Neural progenitor cell (in vitro differentiated cells): Measurements from ENCODE around the gene RIPOR1. TPM values are rescaled to one million over a fixed set of nuclear protein-coding genes. Genes with fewer than 3 reads are reported as not detected.

Experiments used
- DNase-seq: peaks from one replicate; pipeline ENCODE4 v3.0.0-alpha.2; 2016; ENCODE audit warnings: low spot score
- H2AFZ ChIP-seq: fragments of 200-600 bp; sonication (generic); replicated peaks from 2 replicates; pipeline ENCODE4 v1.6.1; 2016; ENCODE audit warnings: antibody characterized with exemption
- H3F3A ChIP-seq: fragments of 200-600 bp; sonication (generic); 2 replicates; pipeline ENCODE4 v1.6.1; 2016; ENCODE audit warnings: antibody characterized with exemption, low read depth
- H3K27ac ChIP-seq: fragments of 200-600 bp; sonication (generic); 2 replicates; pipeline ENCODE4 v1.5.1; 2016; ENCODE audit warnings: mild to moderate bottlenecking
- H3K27me3 ChIP-seq: fragments of 200-600 bp; sonication (generic); 2 replicates; pipeline ENCODE4 v1.6.1; 2016; ENCODE audit warnings: mild to moderate bottlenecking, moderate library complexity
- H3K36me3 ChIP-seq: fragments of 200-600 bp; sonication (generic); 2 replicates; pipeline ENCODE4 v1.5.1; 2016
- H3K4me1 ChIP-seq: fragments of 200-600 bp; sonication (generic); 2 replicates; pipeline ENCODE4 v1.6.1; 2016; ENCODE audit warnings: mixed run types
- H3K4me2 ChIP-seq: fragments of 200-600 bp; sonication (generic); 2 replicates; pipeline ENCODE4 v1.6.1; 2016
- H3K4me3 ChIP-seq: fragments of 200-600 bp; sonication (generic); 2 replicates; pipeline ENCODE4 v1.5.1; 2016
- H3K79me2 ChIP-seq: fragments of 200-600 bp; sonication (generic); 2 replicates; pipeline ENCODE4 v1.6.1; 2016; ENCODE audit warnings: low read depth
- H3K9ac ChIP-seq: fragments of 200-600 bp; sonication (generic); 2 replicates; pipeline ENCODE4 v1.6.1; 2016
- H3K9me3 ChIP-seq: fragments of 200-600 bp; sonication (generic); 2 replicates; pipeline ENCODE4 v1.5.1; 2016; ENCODE audit warnings: low read depth
- H4K20me1 ChIP-seq: fragments of 200-600 bp; sonication (generic); 2 replicates; pipeline ENCODE4 v1.6.1; 2016; ENCODE audit warnings: low read depth
- H3K27ac Mint-ChIP-seq: 3 replicates; pipeline ENCODE4 v1.8.0; 2021; ENCODE audit warnings: mixed read lengths
- H3K27me3 Mint-ChIP-seq: 2 replicates; pipeline ENCODE4 v1.8.0; 2022; ENCODE audit warnings: low read depth, mild to moderate bottlenecking, inconsistent platforms, moderate library complexity, mixed read lengths; ENCODE audit not compliant: insufficient read depth
- H3K36me3 Mint-ChIP-seq: 3 replicates; pipeline ENCODE4 v1.8.0; 2021; ENCODE audit warnings: mixed read lengths
- H3K4me1 Mint-ChIP-seq: 3 replicates; pipeline ENCODE4 v1.8.0; 2021; ENCODE audit warnings: mixed read lengths
- H3K4me3 Mint-ChIP-seq: 3 replicates; pipeline ENCODE4 v1.8.0; 2021; ENCODE audit warnings: mild to moderate bottlenecking, moderate library complexity, mixed read lengths
- H3K9me3 Mint-ChIP-seq: 3 replicates; pipeline ENCODE4 v1.8.0; 2020; ENCODE audit warnings: mixed read lengths
- CTCF ChIP-seq: fragments of 200-600 bp; sonication (generic); IDR thresholded peaks from 2 replicates; pipeline ENCODE4 v1.5.1; 2017; ENCODE audit warnings: antibody characterized with exemption, mild to moderate bottlenecking
- EZH2 ChIP-seq: fragments of 200-600 bp; sonication (generic); IDR thresholded peaks from 2 replicates; pipeline ENCODE4 v1.6.1; 2017; ENCODE audit warnings: antibody characterized with exemption, mild to moderate bottlenecking, moderate library complexity
- EZH2phosphoT487 ChIP-seq: fragments of 200-600 bp; sonication (generic); IDR thresholded peaks from 2 replicates; pipeline ENCODE4 v1.6.1; 2017; ENCODE audit warnings: antibody characterized with exemption
- total RNA-seq: library from RNA; depleted of rRNA; stranded (reverse); fragments of >200 nt; gene quantifications from 2 replicates; pipeline ENCODE4 v1.2.3, GENCODE V29; 2015; ENCODE audit warnings: low replicate concordance

The RIPOR1 gene
- total RNA-seq, 1 donor from 2014 or later, result 13.5 TPM

- Histone ChIP-seq H3K4me2 (peak overlapping the region; percentile 96), H3K4me3 (peak overlapping the region; percentile 82), H3K79me2 (peaks cover 85% of the 10 kb centered on the region), H3K9ac (peak overlapping the region; percentile 93), H3K36me3 (no peaks in the 10 kb centered on the region), H3K4me1 (peaks cover 13% of the 10 kb centered on the region), H3K27ac (peak overlapping the region; percentile 100), H3K27me3 (no peaks in the 10 kb centered on the region), H3K9me3 (no peaks in the 10 kb centered on the region), H3F3A (peaks cover 30% of the 10 kb centered on the region), H2AFZ (peak overlapping the region; percentile 44), H4K20me1 (peaks cover 43% of the 10 kb centered on the region)
- H3K4me1 Mint-ChIP-seq, result peaks cover 20% of the 10 kb centered on the region
- H3K36me3 Mint-ChIP-seq, result peaks cover 4% of the 10 kb centered on the region
- H3K9me3 Mint-ChIP-seq, result no peaks in the 10 kb centered on the region
- H3K4me3 Mint-ChIP-seq, result peak overlapping the region; percentile 98
- TF ChIP-seq CTCF (peak; percentile 45), EZH2phosphoT487 (no peak)
- H3K27ac Mint-ChIP-seq, result peak overlapping the region; percentile 99
- H3K27me3 Mint-ChIP-seq, result no peaks in the 10 kb centered on the region
- peak; percentile 92 for DNase-seq
These were observed 34.5 kb downstream of the RIPOR1 start for GRCh38 chr16:67562918-67563707.

GRCh38 chr16:67563708-67564468 is 35.3 kb downstream of the RIPOR1 start:
- no peak for TF ChIP-seq EZH2phosphoT487
- no peak for TF ChIP-seq CTCF
- TF ChIP-seq EZH2, result no peak
- Histone ChIP-seq H4K20me1 (peaks cover 51% of the 10 kb centered on the region), H3F3A (peaks cover 30% of the 10 kb centered on the region), H3K27me3 (no peaks in the 10 kb centered on the region), H3K9me3 (no peaks in the 10 kb centered on the region), H3K79me2 (peaks cover 87% of the 10 kb centered on the region), H3K4me2 (peak overlapping the region; percentile 96), H3K9ac (peak overlapping the region; percentile 93), H3K27ac (peak overlapping the region; percentile 100), H3K4me3 (peak overlapping the region; percentile 82), H2AFZ (peak overlapping the region; percentile 44), H3K4me1 (peaks cover 13% of the 10 kb centered on the region), H3K36me3 (no peaks in the 10 kb centered on the region)
- DNase-seq, result peak; percentile 36
- H3K4me1 Mint-ChIP-seq, result peaks cover 20% of the 10 kb centered on the region
- H3K36me3 Mint-ChIP-seq, result peaks cover 4% of the 10 kb centered on the region
- H3K9me3 Mint-ChIP-seq, result no peaks in the 10 kb centered on the region
- H3K27me3 Mint-ChIP-seq, result no peaks in the 10 kb centered on the region
- peak overlapping the region; percentile 98 for H3K4me3 Mint-ChIP-seq
- H3K27ac Mint-ChIP-seq, result peak overlapping the region; percentile 99

GRCh38 chr16:67565470-67566100 is 37.0 kb downstream of the RIPOR1 start:
- peaks cover 87% of the 10 kb centered on the region for H3K79me2 ChIP-seq
- peak overlapping the region; percentile 98 for H3K4me3 Mint-ChIP-seq
- H3K9me3 ChIP-seq, result no peaks in the 10 kb centered on the region
- H4K20me1 ChIP-seq, result peaks cover 60% of the 10 kb centered on the region
- H3K27me3 ChIP-seq, result no peaks in the 10 kb centered on the region
- no peak for DNase-seq
- no peak overlapping the region for H3K4me3 ChIP-seq
- no peaks in the 10 kb centered on the region for H3K36me3 ChIP-seq
- H3K4me1 ChIP-seq, result peaks cover 13% of the 10 kb centered on the region
- H3K27ac Mint-ChIP-seq, result no peak overlapping the region
- peaks cover 20% of the 10 kb centered on the region for H3K4me1 Mint-ChIP-seq
- no peak for TF ChIP-seq CTCF
- TF ChIP-seq EZH2, result no peak
- TF ChIP-seq EZH2phosphoT487, result no peak
- H3K27ac ChIP-seq, result no peak overlapping the region
- no peaks in the 10 kb centered on the region for H3K27me3 Mint-ChIP-seq
- H3K36me3 Mint-ChIP-seq, result peaks cover 4% of the 10 kb centered on the region
- no peaks in the 10 kb centered on the region for H3K9me3 Mint-ChIP-seq
- H3F3A ChIP-seq, result peaks cover 30% of the 10 kb centered on the region
- H3K4me2 ChIP-seq, result no peak overlapping the region
- no peak overlapping the region for H3K9ac ChIP-seq
- no peak overlapping the region for H2AFZ ChIP-seq
